ENCODE data around the gene RMND1. TPM values are rescaled to one million over a fixed set of nuclear protein-coding genes. Genes with fewer than 3 reads are reported as not detected.

RMND1 gene
- total and polyA plus RNA-seq, 2 of the 13 experiments (the other 11 are each of a cell fraction or from before 2014, with no cell fraction given), result 34.0 to 72.5 TPM

- TF ChIP-seq YY1 (IDR thresholded peaks at IDR 0.05; ENCODE audit: insufficient read depth, insufficient replicate concordance, low read depth, low read length) (no peak), LBX2 (CRISPR knock-in tag; IDR thresholded peaks at IDR 0.05; ENCODE audit: borderline replicate concordance) (0 out of 2 replicates have a peak, but pooled peaks have one; percentile 23), NFAT5 (CRISPR knock-in tag; IDR thresholded peaks at IDR 0.05) (no peak), CBX1 (IDR thresholded peaks at IDR 0.05; ENCODE audit: low read depth) (no peak), NKX3-1 (CRISPR knock-in tag; IDR thresholded peaks at IDR 0.05) (peak; percentile 75; the same call in 1 of the 2 replicates), ZEB1 (IDR thresholded peaks at IDR 0.05; ENCODE audit: insufficient replicate concordance, low read depth) (no peak), NCOA5 (CRISPR knock-in tag; IDR thresholded peaks at IDR 0.05) (peak; percentile 76; the same call in 1 of the 2 replicates), ZNF562 (CRISPR knock-in tag; IDR thresholded peaks at IDR 0.05; ENCODE audit: borderline replicate concordance) (no peak), ZNF296 (CRISPR knock-in tag; conservative IDR thresholded peaks at IDR 0.05) (no peak), ZNF414 (CRISPR knock-in tag; IDR thresholded peaks at IDR 0.05) (no peak), KMT2A (CRISPR knock-in tag; IDR thresholded peaks at IDR 0.05) (peak; percentile 34), ZNF543 (CRISPR knock-in tag; IDR thresholded peaks at IDR 0.05) (no peak), TRIM22 (IDR thresholded peaks at IDR 0.05) (no peak), SOX5 (CRISPR knock-in tag; IDR thresholded peaks at IDR 0.05; ENCODE audit: borderline replicate concordance) (no peak), MEF2D (CRISPR knock-in tag; IDR thresholded peaks at IDR 0.05) (no peak), MTA3 (CRISPR knock-in tag; IDR thresholded peaks at IDR 0.05) (no peak), ZNF672 (CRISPR knock-in tag; IDR thresholded peaks at IDR 0.05) (peak; percentile 69; the same call in 1 of the 2 replicates), RFXANK (CRISPR knock-in tag; IDR thresholded peaks at IDR 0.05) (no peak)
- TF ChIP-seq, protein P1, sequence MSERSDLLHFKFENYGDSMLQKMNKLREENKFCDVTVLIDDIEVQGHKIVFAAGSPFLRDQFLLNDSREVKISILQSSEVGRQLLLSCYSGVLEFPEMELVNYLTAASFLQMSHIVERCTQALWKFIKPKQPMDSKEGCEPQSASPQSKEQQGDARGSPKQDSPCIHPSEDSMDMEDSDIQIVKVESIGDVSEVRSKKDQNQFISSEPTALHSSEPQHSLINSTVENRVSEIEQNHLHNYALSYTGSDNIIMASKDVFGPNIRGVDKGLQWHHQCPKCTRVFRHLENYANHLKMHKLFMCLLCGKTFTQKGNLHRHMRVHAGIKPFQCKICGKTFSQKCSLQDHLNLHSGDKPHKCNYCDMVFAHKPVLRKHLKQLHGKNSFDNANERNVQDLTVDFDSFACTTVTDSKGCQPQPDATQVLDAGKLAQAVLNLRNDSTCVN (CRISPR knock-in tag; IDR thresholded peaks at IDR 0.05; ENCODE audit: borderline replicate concordance), result no peak
These were observed 60.2 kb downstream of the RMND1 start, which contains the start of gene ZBTB2 (continued) for GRCh38 chr6:151391471-151392413.

All from HepG2 (cell line).